PC-3 (cell line): ENCODE data around the gene TSHZ2.

Experiments
- EZH2 ChIP-seq: fragments of 300-600 bp; sonication (generic); IDR thresholded peaks from one replicate; pipeline ENCODE4 v1.6.1; 2017; ENCODE audit warnings: antibody characterized with exemption, mild to moderate bottlenecking, low read length; ENCODE audit not compliant: unreplicated experiment
- TF ChIP-seq, protein P1 (sequence below): fragments of 300-600 bp; sonication (generic); conservative IDR thresholded peaks from 2 replicates; pipeline ENCODE4 v1.5.1; 2017; ENCODE audit warnings: antibody characterized with exemption, low read depth, mild to moderate bottlenecking, low read length

DNA sequence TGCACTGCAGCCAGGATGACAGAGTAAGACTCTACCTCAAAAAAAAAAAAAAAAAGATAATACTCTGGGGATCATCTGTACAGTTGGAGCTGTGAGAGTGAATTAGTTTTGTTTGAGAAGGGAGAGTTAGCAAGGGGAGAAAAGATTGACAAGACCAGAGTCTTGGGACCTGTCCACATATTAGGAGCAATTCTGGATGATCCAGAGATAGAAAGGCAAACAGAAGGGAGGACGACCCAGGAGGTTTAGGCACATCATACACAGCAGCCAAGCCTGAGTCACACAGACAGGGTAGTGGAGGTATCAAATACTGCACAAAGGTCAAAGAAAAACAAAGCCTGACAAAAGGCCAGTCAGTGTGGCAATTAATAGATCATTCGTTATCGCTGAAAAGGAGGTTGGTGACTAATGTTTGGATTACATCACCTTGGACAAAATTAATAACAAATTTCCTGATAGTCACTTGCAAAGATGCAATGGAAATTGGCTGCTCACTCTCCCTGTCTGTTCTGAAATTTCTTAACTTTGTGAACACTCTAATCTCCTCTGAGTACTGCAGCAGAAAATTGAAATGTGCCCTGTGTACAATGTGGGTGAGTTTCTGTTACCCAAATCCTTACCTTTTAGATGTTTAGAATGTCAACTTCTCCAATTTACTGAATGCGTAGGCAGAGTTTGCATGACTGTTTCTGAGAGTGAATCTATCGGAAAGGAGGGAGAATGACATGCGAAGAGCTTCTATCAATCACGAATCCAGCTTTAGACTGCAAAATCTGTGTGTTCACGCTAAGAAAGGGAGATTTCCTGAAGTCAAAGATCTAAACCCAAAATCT, 105.4 kb downstream of the TSHZ2 start:
- TF ChIP-seq, protein P1, sequence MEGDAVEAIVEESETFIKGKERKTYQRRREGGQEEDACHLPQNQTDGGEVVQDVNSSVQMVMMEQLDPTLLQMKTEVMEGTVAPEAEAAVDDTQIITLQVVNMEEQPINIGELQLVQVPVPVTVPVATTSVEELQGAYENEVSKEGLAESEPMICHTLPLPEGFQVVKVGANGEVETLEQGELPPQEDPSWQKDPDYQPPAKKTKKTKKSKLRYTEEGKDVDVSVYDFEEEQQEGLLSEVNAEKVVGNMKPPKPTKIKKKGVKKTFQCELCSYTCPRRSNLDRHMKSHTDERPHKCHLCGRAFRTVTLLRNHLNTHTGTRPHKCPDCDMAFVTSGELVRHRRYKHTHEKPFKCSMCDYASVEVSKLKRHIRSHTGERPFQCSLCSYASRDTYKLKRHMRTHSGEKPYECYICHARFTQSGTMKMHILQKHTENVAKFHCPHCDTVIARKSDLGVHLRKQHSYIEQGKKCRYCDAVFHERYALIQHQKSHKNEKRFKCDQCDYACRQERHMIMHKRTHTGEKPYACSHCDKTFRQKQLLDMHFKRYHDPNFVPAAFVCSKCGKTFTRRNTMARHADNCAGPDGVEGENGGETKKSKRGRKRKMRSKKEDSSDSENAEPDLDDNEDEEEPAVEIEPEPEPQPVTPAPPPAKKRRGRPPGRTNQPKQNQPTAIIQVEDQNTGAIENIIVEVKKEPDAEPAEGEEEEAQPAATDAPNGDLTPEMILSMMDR = no peak
- TF ChIP-seq EZH2 = no peak
